Measurements from ENCODE around the gene PELO.

DNA sequence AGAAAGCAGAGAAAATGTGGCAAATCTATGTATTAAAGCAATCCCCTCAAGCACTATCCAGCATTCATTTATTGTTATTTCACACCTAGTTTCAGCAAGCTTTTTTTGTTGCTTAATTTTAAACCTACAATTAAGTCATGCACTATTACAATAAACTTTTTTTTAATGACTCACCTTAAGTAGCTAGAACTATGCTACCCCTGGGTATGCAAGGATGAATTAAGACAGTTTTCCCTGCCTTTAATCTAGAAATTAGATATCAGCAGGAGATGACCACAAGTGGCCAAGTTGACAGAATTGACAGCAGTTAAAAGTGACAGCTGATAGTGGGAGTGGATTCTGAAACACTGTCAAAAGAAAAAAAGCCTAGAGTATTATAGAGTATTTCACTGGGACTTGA, 20.0 kb downstream of the PELO start:
- TF ChIP-seq CTCF (tag by site-specific recombination; IDR thresholded peaks at IDR 0.05) (no peak), ZNF843 (tag by site-specific recombination; IDR thresholded peaks at IDR 0.05) (no peak), ZBTB20 (tag by site-specific recombination; IDR thresholded peaks at IDR 0.05) (no peak), YY1 (tag by site-specific recombination; IDR thresholded peaks at IDR 0.05) (no peak), SETDB1 (IDR thresholded peaks at IDR 0.05; ENCODE audit: insufficient read length, low read length) (no peak), ZNF175 (tag by site-specific recombination; IDR thresholded peaks at IDR 0.05) (no peak)

Data from HEK293 (cell line).